ENCODE data around the gene TUBB. TPM values are rescaled to one million over a fixed set of nuclear protein-coding genes. Genes with fewer than 3 reads are reported as not detected.
A peak's percentile ranks its signal among the peaks of the same experiment; 100 is the strongest.

TUBB gene
- total and polyA plus RNA-seq, 2 of the 8 experiments (the other 6 are each of a cell fraction or from before 2014, with no cell fraction given): 1,880 to 3,022 TPM

GRCh38 chr6:30742316-30743098 is 22.4 kb downstream of the TUBB start, which contains the start of gene FLOT1:
Gene FLOT1 (minus strand): TSS chr6:30742687. CDS start chr6:30742189, 498 bp downstream.
- 0% methylated on average over 27 of the region's 66 CpGs; no CpG with 5 or more reads in 1 of the 2 experiments for WGBS, 2 experiments (ENCODE audit: extremely low coverage in 1 of 2, insufficient coverage in 1 of 2, insufficient read length in 1 of 2, insufficient replicate concordance in 2 of 2, low coverage in 1 of 2, low lambda C conversion rate in 2 of 2, missing lambda C conversion rate in 1 of 2)
- Histone ChIP-seq H2BK5ac (ENCODE audit: low read depth, low read length) (peak within 1 kb of the TSS; percentile 72), H3K27me3 (replicated peaks in 1 of 4; ENCODE audit: control insufficient read depth in 3 of 4, extremely low read depth in 1 of 4, insufficient read depth in 3 of 4, low read length in 3 of 4) (no peaks in the 10 kb centered on the region; a peak in 1 of 7 replicates), H3K14ac (ENCODE audit: insufficient read length) (no peak within 1 kb of the TSS), H2BK12ac (ENCODE audit: low read depth, low read length) (peak within 1 kb of the TSS; percentile 44; the same call in 1 of the 2 replicates), H2BK120ac (replicated peaks; ENCODE audit: low read depth, low read length) (no peak within 1 kb of the TSS), H3K56ac (replicated peaks; ENCODE audit: insufficient read length, low read depth, low read length) (peak within 1 kb of the TSS; percentile 65), H3K4me2 (ENCODE audit: insufficient read depth in 1 of 2, low read depth in 2 of 2, low read length in 2 of 2) (peak within 1 kb of the TSS; percentile 91 to 94), H3K79me1 (ENCODE audit: low read depth, low read length) (peaks cover 9% of the 10 kb centered on the region), H4K8ac (ENCODE audit: extremely low read depth, insufficient read depth, low read length) (peak within 1 kb of the TSS; percentile 39), H3K36me3 (ENCODE audit: control insufficient read depth in 2 of 4, insufficient read depth in 4 of 4, low read length in 3 of 4) (peaks cover 13 to 30% (median 24%) of the 10 kb centered on the region in 4 experiments), H4K91ac (replicated peaks; ENCODE audit: insufficient read length, low read length) (peak within 1 kb of the TSS; percentile 32), H4K5ac (ENCODE audit: insufficient read length, low read depth, low read length) (peak within 1 kb of the TSS; percentile 3), H2AK5ac (ENCODE audit: low read depth, low read length) (0 out of 2 replicates have a peak within 1 kb of the TSS, but pooled peaks have one; percentile 11), H3K4me3 (ENCODE audit: extremely low read depth in 1 of 4, insufficient read depth in 2 of 4, low read depth in 3 of 4, low read length in 4 of 4) (peak within 1 kb of the TSS; percentile 76 to 95 (median 88)), H3K9ac (replicated peaks in 1 of 4; ENCODE audit: extremely low read depth in 1 of 4, low read depth in 3 of 4, low read length in 3 of 4) (peak within 1 kb of the TSS; percentile 64 to 77 (median 66)), H2BK15ac (ENCODE audit: low read length) (peak within 1 kb of the TSS; percentile 53; the same call in 1 of the 2 replicates), H3K27ac (ENCODE audit: low read depth, low read length) (peak within 1 kb of the TSS; percentile 54; the same call in 1 of the 2 replicates), H3K79me2 (ENCODE audit: control insufficient read depth in 1 of 2, insufficient read depth in 2 of 2, low read length in 2 of 2) (peaks cover 0 to 11% of the 10 kb centered on the region in 2 experiments; a peak in 3 of 4 replicates), H3K4ac (replicated peaks; ENCODE audit: insufficient read length, low read depth, low read length) (peak within 1 kb of the TSS; percentile 21), H3K23me2 (ENCODE audit: low read depth, low read length) (peaks cover 18% of the 10 kb centered on the region; the same call in 1 of the 2 replicates), H3K23ac (ENCODE audit: insufficient read length) (no peak within 1 kb of the TSS), H2BK20ac (ENCODE audit: low read length) (no peak within 1 kb of the TSS), H3K4me1 (replicated peaks in 1 of 4; ENCODE audit: control insufficient read depth in 3 of 4, insufficient read depth in 4 of 4, low read length in 3 of 4) (peaks cover 3 to 18% (median 7%) of the 10 kb centered on the region in 4 experiments; a peak in 6 of 7 replicates), H3K18ac (ENCODE audit: extremely low read depth, low read length) (peak within 1 kb of the TSS; percentile 76), H2AFZ (ENCODE audit: low read length) (no peak within 1 kb of the TSS), H3K9me3 (ENCODE audit: insufficient read depth in 2 of 2, low read depth in 1 of 2, low read length in 1 of 2) (no peaks in the 10 kb centered on the region), H4K20me1 (replicated peaks in 1 of 2; ENCODE audit: control insufficient read depth in 1 of 2, insufficient read depth in 2 of 2, low read length in 2 of 2) (peaks cover 1 to 3% of the 10 kb centered on the region in 2 experiments)
- FAIRE-seq (no peak), DNase-seq (ENCODE audit: low read depth in 1 of 2, low spot score in 2 of 2) (peak; percentile 87 to 97)
- POLR2A ChIA-PET (ENCODE audit: partially characterized antibody): interaction anchor here (0.6 to 17.3 kb wide), 19 partner anchors 10 to 429 kb away, joined by 3 to 337 read pairs (median 4); partner anchors contain the start of genes DDR1, MDC1, NRM and TUBB
- CTCF ChIA-PET (ENCODE audit: partially characterized antibody): interaction anchor here (0.6 to 4.8 kb wide), 8 partner anchors 11 to 117 kb away, joined by 3 to 26 read pairs (median 4); no protein-coding TSS in a partner anchor
- TF ChIP-seq POLR2A (IDR thresholded peaks at IDR 0.05; ENCODE audit: control extremely low read depth in 1 of 2, low read depth in 2 of 2, low read length in 2 of 2) (peak; percentile 24 to 47), HDAC2 (IDR thresholded peaks at IDR 0.05; ENCODE audit: borderline replicate concordance in 1 of 2, low read depth in 2 of 2, low read length in 2 of 2) (peak; percentile 21 to 91; a peak in 1 of 4 replicates), SRF (IDR thresholded peaks at IDR 0.05; ENCODE audit: low read depth, low read length) (no peak), CEBPB (IDR thresholded peaks at IDR 0.05; ENCODE audit: low read depth, low read length) (peak; percentile 97), ASH2L (IDR thresholded peaks at IDR 0.05; ENCODE audit: low read length) (peak; percentile 72), EGR1 (IDR thresholded peaks at IDR 0.05; ENCODE audit: borderline replicate concordance, low read depth, low read length) (peak; percentile 91), GTF2F1 (IDR thresholded peaks at IDR 0.05; ENCODE audit: borderline replicate concordance, low read depth, low read length) (no peak), POLR2AphosphoS5 (IDR thresholded peaks at IDR 0.05; ENCODE audit: low read depth, low read length) (peak; percentile 55), CHD1 (IDR thresholded peaks at IDR 0.05; ENCODE audit: low read depth, low read length) (no peak), CTBP2 (IDR thresholded peaks at IDR 0.05; ENCODE audit: borderline replicate concordance, insufficient read depth, insufficient read length, low read length) (peak; percentile 20), NANOG (IDR thresholded peaks at IDR 0.05; ENCODE audit: insufficient read depth, low read depth, low read length, poor library complexity, severe bottlenecking) (peak; percentile 44)
